HCT116 (cell line): ENCODE data around the gene ERMP1. TPM values are rescaled to one million over a fixed set of nuclear protein-coding genes. Genes with fewer than 3 reads are reported as not detected.

ENCODE experiments used
- ATAC-seq: fragments of 200-7000 bp; cut with Tn5 transposase; 2 replicates; pipeline ENCODE4 v1.9.1; 2020; ENCODE audit warnings: mild to moderate bottlenecking, moderate library complexity
- BruUV-seq: library from RNA; stranded (reverse); fragments of 400-500 nt; replicated peaks from 2 replicates; lab custom pipeline; 2021; lab: Mats Ljungman, UMichigan
- CTCF ChIA-PET: fragments of 300-600 bp; sonication (Branson Sonifier 250); formaldehyde crosslinking; loops from one replicate; lab custom pipeline; 2021; ENCODE audit warnings: antibody characterized with exemption; lab: Charles Lee
- POLR2A ChIA-PET: fragments of 300-600, 350-600 bp; sonication (Branson Sonifier 250); formaldehyde crosslinking; loops from one replicate; lab custom pipeline; 2021; ENCODE audit warnings: antibody characterized with exemption; lab: Charles Lee
- RAD21 ChIA-PET, 2 experiments: fragments of 300-600 bp; sonication (Branson Sonifier 250); formaldehyde crosslinking; loops; one replicate each; lab custom pipeline; 2023; ENCODE audit warnings: low total read pairs in 2 of 2; ENCODE audit not compliant: uncharacterized antibody in 2 of 2, unreplicated experiment in 2 of 2, low non-redundant PET in 1 of 2; lab: Charles Lee
- DNase-seq: peaks from one replicate; pipeline ENCODE4 v3.0.0-alpha.2; 2010; ENCODE audit warnings: low read depth, low spot score
- H2AFZ ChIP-seq: fragments of 200-600 bp; shearing (Covaris generic), sonication (generic); 2 replicates; pipeline ENCODE4 v1.6.1; 2017; ENCODE audit warnings: low read depth, mixed run types, mixed read lengths, antibody characterized with exemption, low read length; ENCODE audit not compliant: poor library complexity, severe bottlenecking
- H3K27ac ChIP-seq: 2 replicates; pipeline ENCODE4 v1.5.1; 2012; ENCODE audit warnings: low read depth, low read length
- H3K27me3 ChIP-seq: fragments of 200-600 bp; sonication (generic); 2 replicates; pipeline ENCODE4 v1.6.1; 2016; ENCODE audit warnings: mixed run types, low read length, mixed read lengths; ENCODE audit not compliant: insufficient read depth
- H3K36me3 ChIP-seq, 2 experiments: fragments of 200-500 bp in 1 of 2; fragments of 200-600 bp in 1 of 2; sonication (Bioruptor generic) in 1 of 2; sonication (generic) in 1 of 2; 2 replicates each; pipeline versions ENCODE4 v1.5.1 to v1.6.1; 2014 to 2016; ENCODE audit warnings: low read length in 2 of 2, inconsistent platforms in 1 of 2, mixed read lengths in 1 of 2, mixed run types in 1 of 2; ENCODE audit not compliant: insufficient read depth in 2 of 2, control insufficient read depth in 1 of 2
- H3K4me1 ChIP-seq, 2 experiments: fragments of 200-600 bp in 1 of 2; sonication (generic) in 1 of 2; 2 replicates each; pipeline versions ENCODE4 v1.5.1 to v1.6.1; 2012 to 2017; ENCODE audit warnings: low read length in 2 of 2, inconsistent platforms in 1 of 2, mild to moderate bottlenecking in 1 of 2, mixed read lengths in 1 of 2, mixed run types in 1 of 2, moderate library complexity in 1 of 2; ENCODE audit not compliant: insufficient read depth in 2 of 2, control insufficient read depth in 1 of 2
- H3K4me2 ChIP-seq: fragments of 200-600 bp; sonication (generic); 2 replicates; pipeline ENCODE4 v1.6.1; 2017; ENCODE audit warnings: mixed run types, low read length, mixed read lengths
- H3K4me3 ChIP-seq, 2 experiments: fragments of 200-600 bp in 1 of 2; sonication (generic) in 1 of 2; replicated peaks in 1 of 2; 2 replicates each; pipeline ENCODE4 v1.5.1; 2011 to 2016; ENCODE audit warnings: low read length in 2 of 2, control low read depth in 1 of 2, low read depth in 1 of 2, mild to moderate bottlenecking in 1 of 2, mixed read lengths in 1 of 2, mixed run types in 1 of 2
- H3K79me2 ChIP-seq: fragments of 200-600 bp; sonication (generic); 2 replicates; pipeline ENCODE4 v1.6.1; 2017; ENCODE audit warnings: mild to moderate bottlenecking, mixed run types, low read length, moderate library complexity, mixed read lengths; ENCODE audit not compliant: insufficient read depth
- H3K9ac ChIP-seq: fragments of 200-600 bp; sonication (generic); 2 replicates; pipeline ENCODE4 v1.6.1; 2016; ENCODE audit warnings: low read length, mixed read lengths
- H3K9me2 ChIP-seq: fragments of 200-600 bp; sonication (generic), shearing (Covaris generic); 2 replicates; pipeline ENCODE4 v1.6.1; 2017; ENCODE audit warnings: mixed run types, mild to moderate bottlenecking, moderate library complexity; ENCODE audit not compliant: insufficient read depth
- H3K9me3 ChIP-seq, 2 experiments: fragments of 200-500 bp in 1 of 2; fragments of 200-600 bp in 1 of 2; sonication (Bioruptor generic) in 1 of 2; sonication (generic) in 1 of 2; 2 replicates each; pipeline ENCODE4 v1.6.1; 2014 to 2017; ENCODE audit warnings: low read length in 2 of 2, mixed read lengths in 2 of 2, inconsistent platforms in 1 of 2, low read depth in 1 of 2, mild to moderate bottlenecking in 1 of 2, mixed run types in 1 of 2, moderate library complexity in 1 of 2; ENCODE audit not compliant: control insufficient read depth in 1 of 2, insufficient read depth in 1 of 2
- H4K20me1 ChIP-seq: fragments of 200-600 bp; sonication (generic), shearing (Covaris generic); 2 replicates; pipeline ENCODE4 v1.6.1; 2017; ENCODE audit warnings: mixed run types, mild to moderate bottlenecking, moderate library complexity; ENCODE audit not compliant: insufficient read depth
- CBX3 ChIP-seq: IDR thresholded peaks from 2 replicates; pipeline ENCODE4 v1.6.1; 2012; ENCODE audit warnings: low read depth
- CEBPB ChIP-seq: IDR thresholded peaks from 2 replicates; pipeline ENCODE4 v1.6.1; 2012; ENCODE audit warnings: low read depth
- EGR1 ChIP-seq: IDR thresholded peaks from 2 replicates; pipeline ENCODE4 v1.6.1; 2012; ENCODE audit warnings: low read depth
- ELF1 ChIP-seq: IDR thresholded peaks from 2 replicates; pipeline ENCODE4 v1.6.1; 2012; ENCODE audit warnings: low read depth, borderline replicate concordance
- FOSL1 ChIP-seq: IDR thresholded peaks from 2 replicates; pipeline ENCODE4 v1.6.1; 2012; ENCODE audit warnings: low read depth
- POLR2A ChIP-seq: IDR thresholded peaks from 2 replicates; pipeline ENCODE4 v1.7.0; 2011; ENCODE audit warnings: borderline replicate concordance; ENCODE audit not compliant: insufficient read depth, insufficient read length; ENCODE audit errors: extremely low read depth
- POLR2AphosphoS5 ChIP-seq: IDR thresholded peaks from 2 replicates; pipeline ENCODE4 v1.6.1; 2011; ENCODE audit warnings: mild to moderate bottlenecking, low read depth, low read length, moderate library complexity
- RAD21 ChIP-seq: IDR thresholded peaks from 2 replicates; pipeline ENCODE4 v1.6.1; 2012; ENCODE audit warnings: low read depth, mild to moderate bottlenecking
- SP1 ChIP-seq: IDR thresholded peaks from 2 replicates; pipeline ENCODE4 v1.6.1; 2012; ENCODE audit warnings: low read depth
- SRF ChIP-seq: IDR thresholded peaks from 2 replicates; pipeline ENCODE4 v1.6.1; 2012; ENCODE audit warnings: low read depth
- ZFX ChIP-seq: fragments of 450-650 bp; IDR thresholded peaks from 2 replicates; pipeline ENCODE4 v1.6.1; 2017
- ZNF274 ChIP-seq: fragments of 200-500 bp; sonication (Bioruptor generic); IDR thresholded peaks from 2 replicates; pipeline ENCODE4 v1.6.1; 2014; ENCODE audit warnings: mild to moderate bottlenecking, low read depth, low read length, inconsistent platforms
- intact Hi-C: fragments of 100-400 bp; cut with micrococcal nuclease; formaldehyde crosslinking; loops from 2 replicates; pipeline ENCODE4 v1.10.0; 2022
- total RNA-seq: library from RNA; stranded (reverse); gene quantifications from one replicate; pipeline ENCODE4 v1.2.1, GENCODE V29; 2021; ENCODE audit not compliant: unreplicated experiment
- TF ChIP-seq, protein P1 (sequence below): IDR thresholded peaks from 2 replicates; pipeline ENCODE4 v1.6.1; 2012
- TF ChIP-seq, protein P2 (sequence below): IDR thresholded peaks from 2 replicates; pipeline ENCODE4 v1.6.1; 2011; ENCODE audit warnings: mild to moderate bottlenecking, low read length, moderate library complexity; ENCODE audit not compliant: insufficient replicate concordance; ENCODE audit errors: extremely low read depth
- TF ChIP-seq, protein P3 (sequence below): IDR thresholded peaks from 2 replicates; pipeline ENCODE4 v1.6.1; 2012

ERMP1 gene
- total RNA-seq, 1 experiment from 2014 or later: 29.9 TPM

DNA sequence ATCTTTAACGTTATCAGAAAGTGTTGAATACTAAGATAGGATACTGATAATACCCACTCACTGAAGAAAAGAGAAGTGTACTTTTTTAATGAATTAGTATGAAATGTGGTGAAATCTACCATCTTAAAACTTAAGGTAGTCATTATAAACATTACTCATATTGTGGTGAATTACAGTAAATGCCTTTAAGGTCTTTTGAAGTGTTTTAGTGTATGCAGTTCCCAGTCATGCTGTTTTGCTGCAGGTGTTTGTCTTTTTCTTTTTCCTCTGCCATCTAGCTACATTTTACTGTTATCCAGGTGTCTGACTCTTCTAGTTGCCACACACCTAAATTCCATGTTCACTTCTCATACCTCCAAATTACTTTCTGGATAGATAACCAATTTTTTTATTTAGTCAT, 72.6 kb downstream of the ERMP1 start:
- H2AFZ ChIP-seq: no peak overlapping the region
- TF ChIP-seq, protein P1, sequence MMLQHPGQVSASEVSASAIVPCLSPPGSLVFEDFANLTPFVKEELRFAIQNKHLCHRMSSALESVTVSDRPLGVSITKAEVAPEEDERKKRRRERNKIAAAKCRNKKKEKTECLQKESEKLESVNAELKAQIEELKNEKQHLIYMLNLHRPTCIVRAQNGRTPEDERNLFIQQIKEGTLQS: no peak
- TF ChIP-seq RAD21 (no peak), ZFX (no peak), EGR1 (no peak), ELF1 (no peak), SRF (no peak), ZNF274 (no peak), POLR2AphosphoS5 (no peak), SP1 (no peak), CEBPB (no peak), CBX3 (no peak), FOSL1 (no peak), POLR2A (no peak)
- TF ChIP-seq, protein P2, sequence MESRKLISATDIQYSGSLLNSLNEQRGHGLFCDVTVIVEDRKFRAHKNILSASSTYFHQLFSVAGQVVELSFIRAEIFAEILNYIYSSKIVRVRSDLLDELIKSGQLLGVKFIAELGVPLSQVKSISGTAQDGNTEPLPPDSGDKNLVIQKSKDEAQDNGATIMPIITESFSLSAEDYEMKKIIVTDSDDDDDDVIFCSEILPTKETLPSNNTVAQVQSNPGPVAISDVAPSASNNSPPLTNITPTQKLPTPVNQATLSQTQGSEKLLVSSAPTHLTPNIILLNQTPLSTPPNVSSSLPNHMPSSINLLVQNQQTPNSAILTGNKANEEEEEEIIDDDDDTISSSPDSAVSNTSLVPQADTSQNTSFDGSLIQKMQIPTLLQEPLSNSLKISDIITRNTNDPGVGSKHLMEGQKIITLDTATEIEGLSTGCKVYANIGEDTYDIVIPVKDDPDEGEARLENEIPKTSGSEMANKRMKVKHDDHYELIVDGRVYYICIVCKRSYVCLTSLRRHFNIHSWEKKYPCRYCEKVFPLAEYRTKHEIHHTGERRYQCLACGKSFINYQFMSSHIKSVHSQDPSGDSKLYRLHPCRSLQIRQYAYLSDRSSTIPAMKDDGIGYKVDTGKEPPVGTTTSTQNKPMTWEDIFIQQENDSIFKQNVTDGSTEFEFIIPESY: no peak
- TF ChIP-seq, protein P3, sequence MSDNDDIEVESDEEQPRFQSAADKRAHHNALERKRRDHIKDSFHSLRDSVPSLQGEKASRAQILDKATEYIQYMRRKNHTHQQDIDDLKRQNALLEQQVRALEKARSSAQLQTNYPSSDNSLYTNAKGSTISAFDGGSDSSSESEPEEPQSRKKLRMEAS: no peak
- intact Hi-C loops: no loop called here
- ChIA-PET POLR2A (no interaction called here), CTCF (no interaction called here), RAD21 (no interaction called here)
- H3K9me2 ChIP-seq: no peaks in the 10 kb centered on the region
- BruUV-seq: no TSS peak
- H3K27me3 ChIP-seq: no peaks in the 10 kb centered on the region
- H3K4me1 ChIP-seq: no peaks in the 10 kb centered on the region
- H3K79me2 ChIP-seq: no peaks in the 10 kb centered on the region
- no peak overlapping the region for H3K4me3 ChIP-seq
- ATAC-seq: no peak
- no peak for DNase-seq
- H3K9ac ChIP-seq: no peak overlapping the region
- no peak overlapping the region for H3K4me2 ChIP-seq
- no peak overlapping the region for H3K27ac ChIP-seq
- peaks cover 8 to 29% of the 10 kb centered on the region in 2 experiments; a peak in 3 of 4 replicates for H3K36me3 ChIP-seq
- no peaks in the 10 kb centered on the region for H3K9me3 ChIP-seq
- H4K20me1 ChIP-seq: no peaks in the 10 kb centered on the region
